RWPE2 (cell line): Measurements from ENCODE around the gene CHST11.

Experiments used
- ATAC-seq: fragments of 200-7000 bp; cut with Tn5 transposase; 3 replicates; pipeline ENCODE4 v1.9.1; 2021; ENCODE audit warnings: low read depth
- DNase-seq: peaks from one replicate; pipeline ENCODE4 v3.0.0-alpha.2; 2020; ENCODE audit warnings: low spot score
- H3K27ac ChIP-seq: fragments of 450-650 bp; 2 replicates; pipeline ENCODE4 v1.5.1; 2017; ENCODE audit warnings: mild to moderate bottlenecking; ENCODE audit not compliant: poor library complexity, severe bottlenecking
- H3K27me3 ChIP-seq: fragments of 250-450 bp; sonication (Bioruptor Pico); 2 replicates; pipeline ENCODE4 v1.5.1; 2021; ENCODE audit warnings: mild to moderate bottlenecking, moderate library complexity; ENCODE audit not compliant: insufficient read depth, poor library complexity, severe bottlenecking
- H3K36me3 ChIP-seq: fragments of 250-450 bp; sonication (Bioruptor Pico); 2 replicates; pipeline ENCODE4 v1.5.1; 2020; ENCODE audit warnings: low read depth, mild to moderate bottlenecking, moderate library complexity
- H3K4me1 ChIP-seq: fragments of 250-450 bp; sonication (Bioruptor Pico); 2 replicates; pipeline ENCODE4 v1.5.1; 2021; ENCODE audit warnings: mild to moderate bottlenecking, moderate library complexity; ENCODE audit not compliant: insufficient read depth, poor library complexity, severe bottlenecking
- H3K4me3 ChIP-seq: fragments of 250-450 bp; sonication (Bioruptor Pico); 2 replicates; pipeline ENCODE4 v1.5.1; 2021; ENCODE audit warnings: mild to moderate bottlenecking, moderate library complexity; ENCODE audit not compliant: severe bottlenecking
- H3K9me3 ChIP-seq: fragments of 250-450 bp; sonication (Bioruptor Pico); 2 replicates; pipeline ENCODE4 v1.5.1; 2021; ENCODE audit warnings: mild to moderate bottlenecking, moderate library complexity; ENCODE audit not compliant: severe bottlenecking
- TF ChIP-seq, protein P1 (sequence below): fragments of 450-650 bp; IDR thresholded peaks from one replicate; pipeline ENCODE4 v1.5.1; 2017; ENCODE audit warnings: mild to moderate bottlenecking, moderate library complexity; ENCODE audit not compliant: poor library complexity, severe bottlenecking

The CHST11 gene

DNA sequence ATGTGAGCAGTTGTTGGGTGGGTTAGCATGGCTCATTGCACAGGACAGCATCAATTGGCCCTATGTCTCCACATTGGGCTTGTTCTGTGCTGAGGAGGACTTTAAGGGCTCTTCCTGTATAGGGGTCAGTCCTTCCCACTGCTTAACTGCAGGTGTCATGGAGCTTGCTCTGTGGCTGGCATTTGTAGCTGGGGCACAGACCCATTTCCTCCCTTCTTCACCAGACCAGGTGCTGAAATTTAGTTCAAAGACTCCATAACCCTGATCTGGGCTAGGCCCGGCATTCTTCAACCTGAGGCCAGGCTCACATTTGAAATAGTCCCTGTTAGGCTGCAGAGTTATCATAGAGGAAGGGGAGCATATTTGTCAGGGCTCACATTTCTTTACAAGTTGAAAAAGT lies 12.8 kb downstream of the CHST11 start:
- Histone ChIP-seq H3K27me3 (no peaks in the 10 kb centered on the region), H3K27ac (no peak overlapping the region)
- ATAC-seq, result no peak

DNA sequence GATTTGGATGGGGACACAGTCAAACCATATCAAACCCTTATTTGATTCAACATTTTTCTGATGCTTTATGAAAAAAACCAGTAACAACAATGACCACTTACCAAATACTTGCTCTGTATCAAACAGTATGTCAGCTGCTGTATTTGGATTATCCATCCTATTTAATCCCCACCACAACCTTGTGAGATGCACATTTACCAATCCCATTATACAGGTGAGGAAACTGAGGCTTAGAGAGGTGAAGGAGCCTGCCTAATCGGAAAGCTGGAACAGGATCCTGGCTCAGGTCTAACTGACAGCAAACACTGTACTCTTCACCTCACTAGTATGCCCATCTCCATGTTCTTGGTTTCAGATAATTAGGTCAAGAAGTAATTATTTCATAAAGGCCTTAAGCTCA lies 13.8 kb downstream of the CHST11 start:
- Histone ChIP-seq H3K27ac (no peak overlapping the region), H3K4me1 (no peaks in the 10 kb centered on the region), H3K4me3 (no peak overlapping the region)

More for the DNA sequence above, 12.8 kb downstream of the CHST11 start:
- Histone ChIP-seq H3K9me3 (no peaks in the 10 kb centered on the region), H3K4me1 (no peaks in the 10 kb centered on the region), H3K4me3 (no peak overlapping the region), H3K36me3 (no peaks in the 10 kb centered on the region)
- TF ChIP-seq, protein P1, sequence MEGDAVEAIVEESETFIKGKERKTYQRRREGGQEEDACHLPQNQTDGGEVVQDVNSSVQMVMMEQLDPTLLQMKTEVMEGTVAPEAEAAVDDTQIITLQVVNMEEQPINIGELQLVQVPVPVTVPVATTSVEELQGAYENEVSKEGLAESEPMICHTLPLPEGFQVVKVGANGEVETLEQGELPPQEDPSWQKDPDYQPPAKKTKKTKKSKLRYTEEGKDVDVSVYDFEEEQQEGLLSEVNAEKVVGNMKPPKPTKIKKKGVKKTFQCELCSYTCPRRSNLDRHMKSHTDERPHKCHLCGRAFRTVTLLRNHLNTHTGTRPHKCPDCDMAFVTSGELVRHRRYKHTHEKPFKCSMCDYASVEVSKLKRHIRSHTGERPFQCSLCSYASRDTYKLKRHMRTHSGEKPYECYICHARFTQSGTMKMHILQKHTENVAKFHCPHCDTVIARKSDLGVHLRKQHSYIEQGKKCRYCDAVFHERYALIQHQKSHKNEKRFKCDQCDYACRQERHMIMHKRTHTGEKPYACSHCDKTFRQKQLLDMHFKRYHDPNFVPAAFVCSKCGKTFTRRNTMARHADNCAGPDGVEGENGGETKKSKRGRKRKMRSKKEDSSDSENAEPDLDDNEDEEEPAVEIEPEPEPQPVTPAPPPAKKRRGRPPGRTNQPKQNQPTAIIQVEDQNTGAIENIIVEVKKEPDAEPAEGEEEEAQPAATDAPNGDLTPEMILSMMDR, result no peak
- DNase-seq, result no peak

DNA sequence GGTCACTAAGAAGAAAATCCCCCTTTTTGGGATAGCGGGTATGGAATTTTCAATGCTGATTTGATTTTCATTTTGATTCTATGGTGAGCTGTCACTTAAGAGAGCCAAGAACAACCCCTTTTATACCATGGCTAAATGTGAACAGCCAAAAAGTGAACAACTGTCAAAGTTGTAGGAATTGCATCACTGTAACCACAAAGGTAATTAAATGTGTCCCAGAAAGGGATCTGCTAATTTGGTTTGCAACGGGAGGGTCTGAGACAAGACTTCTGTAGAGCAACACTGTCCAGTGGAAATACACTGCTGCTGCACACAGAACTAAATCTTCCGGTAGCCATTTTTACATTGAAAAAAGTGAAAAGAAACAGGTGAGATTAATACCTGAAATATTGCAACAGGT lies 14.6 kb downstream of the CHST11 start:
- DNase-seq (no peak), ATAC-seq (no peak)
- TF ChIP-seq, protein P1, result no peak
- no peak overlapping the region for H3K27ac ChIP-seq
- H3K9me3 ChIP-seq, result no peaks in the 10 kb centered on the region
- no peak overlapping the region for H3K4me3 ChIP-seq
- no peaks in the 10 kb centered on the region for H3K36me3 ChIP-seq
- H3K27me3 ChIP-seq, result no peaks in the 10 kb centered on the region
- H3K4me1 ChIP-seq, result no peaks in the 10 kb centered on the region

More for the DNA sequence above, 13.8 kb downstream of the CHST11 start:
- DNase-seq (no peak), ATAC-seq (no peak)
- Histone ChIP-seq H3K9me3 (no peaks in the 10 kb centered on the region), H3K36me3 (no peaks in the 10 kb centered on the region), H3K27me3 (no peaks in the 10 kb centered on the region)
- TF ChIP-seq, protein P1, result no peak

DNA sequence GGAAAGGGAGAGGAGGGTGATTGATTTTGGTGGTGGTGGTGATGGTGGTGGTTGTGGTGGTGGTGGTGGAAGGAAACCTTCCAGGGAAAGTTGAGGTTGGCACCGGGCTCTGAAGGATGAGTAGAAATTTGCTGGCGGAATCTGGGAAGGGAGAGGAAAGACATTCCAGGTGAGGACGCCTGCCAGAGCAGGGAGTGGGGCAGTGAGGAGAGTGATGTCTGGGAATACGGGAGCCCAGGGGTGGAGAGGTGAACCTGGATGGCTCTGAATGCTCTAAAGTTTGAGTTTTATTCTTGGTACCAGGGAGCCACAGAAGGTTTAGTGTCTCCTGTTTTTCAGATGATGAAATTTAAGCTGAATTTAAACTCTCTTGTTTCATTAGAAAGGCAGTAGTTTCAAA lies 16.0 kb downstream of the CHST11 start:
- TF ChIP-seq, protein P1, result no peak
- no peaks in the 10 kb centered on the region for H3K9me3 ChIP-seq
- no peak overlapping the region for H3K4me3 ChIP-seq
- no peak for ATAC-seq
- no peaks in the 10 kb centered on the region for H3K27me3 ChIP-seq
- no peak overlapping the region for H3K27ac ChIP-seq
- no peaks in the 10 kb centered on the region for H3K36me3 ChIP-seq
- no peak for DNase-seq
- H3K4me1 ChIP-seq, result no peaks in the 10 kb centered on the region

DNA sequence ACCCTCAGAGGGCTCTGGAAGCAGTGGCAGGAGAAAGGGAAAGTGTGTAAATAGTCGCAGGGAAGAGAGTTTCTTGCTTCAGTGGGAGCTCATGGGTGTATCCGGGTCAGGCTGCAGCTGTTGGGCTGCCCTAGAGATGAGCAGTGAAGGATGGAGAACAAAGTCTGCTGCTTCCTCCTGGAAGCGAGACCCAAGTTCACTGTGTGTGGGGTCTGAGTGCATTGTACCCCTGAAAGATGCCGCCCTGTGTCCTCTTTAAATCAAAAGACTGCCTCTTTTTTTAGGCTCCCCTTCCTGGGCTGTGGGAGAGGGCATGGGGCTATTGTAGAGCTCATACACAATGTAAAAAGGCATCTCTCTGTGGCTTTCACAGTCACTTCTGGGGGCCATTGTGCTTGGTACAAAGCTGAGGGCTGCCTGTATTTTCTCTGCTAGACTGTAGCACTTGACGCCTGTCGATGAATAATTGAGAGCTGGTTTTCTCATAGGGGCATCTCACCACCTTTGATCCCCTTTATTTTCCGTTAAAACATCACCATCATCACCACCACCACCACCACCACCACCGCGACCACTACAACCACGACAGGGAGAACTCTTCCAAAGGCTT lies 16.7 kb downstream of the CHST11 start:
- Histone ChIP-seq H3K27me3 (no peaks in the 10 kb centered on the region), H3K27ac (no peak overlapping the region), H3K36me3 (no peaks in the 10 kb centered on the region), H3K9me3 (no peaks in the 10 kb centered on the region), H3K4me3 (no peak overlapping the region), H3K4me1 (no peaks in the 10 kb centered on the region)
- ATAC-seq (no peak), DNase-seq (no peak)
- TF ChIP-seq, protein P1, result no peak
